Measurements from ENCODE around the gene CD226.
"Not testable (repeated sequence)": the region's sequence is repeated elsewhere in the genome, so short reads cannot be mapped to it uniquely, and the experiment has no call there.

Gene CD226

GRCh38 chr18:69870736-69871135 lies 76.9 kb downstream of the CD226 start:
- no peaks in the 10 kb centered on the region for H3K9me2 ChIP-seq (replicated peaks; ENCODE audit: control insufficient read depth, low read length)
- H4K20me1 ChIP-seq (ENCODE audit: control insufficient read depth, insufficient read depth, low read depth, low read length) = no peaks in the 10 kb centered on the region
- H3K27ac ChIP-seq (ENCODE audit: low read depth, low read length) = no peak overlapping the region
- no peak overlapping the region for H3K4me3 ChIP-seq (ENCODE audit: low read length)
- H3K27me3 ChIP-seq (ENCODE audit: control insufficient read depth, low read length) = no peaks in the 10 kb centered on the region
- H3F3A ChIP-seq (ENCODE audit: control insufficient read depth, insufficient read depth) = no peaks in the 10 kb centered on the region
- no peaks in the 10 kb centered on the region for H3K79me2 ChIP-seq (ENCODE audit: control insufficient read depth, low read length)
- no peaks in the 10 kb centered on the region for H3K9me3 ChIP-seq (ENCODE audit: control insufficient read depth, insufficient read depth, low read length)
- no peak overlapping the region for H3K4me2 ChIP-seq (ENCODE audit: low read length)
- no peaks in the 10 kb centered on the region for H3K36me3 ChIP-seq (ENCODE audit: control insufficient read depth, low read length)
- no peaks in the 10 kb centered on the region for H3K4me1 ChIP-seq (ENCODE audit: control insufficient read depth, low read length)
- no peak for TF ChIP-seq CTCF (IDR thresholded peaks at IDR 0.05; ENCODE audit: low read depth, low read length, poor library complexity, severe bottlenecking)
- no peak for TF ChIP-seq EZH2phosphoT487 (IDR thresholded peaks at IDR 0.05; ENCODE audit: borderline replicate concordance, low read length)

GRCh38 chr18:69866212-69866611 lies 81.5 kb downstream of the CD226 start:
- no peaks in the 10 kb centered on the region for H3F3A ChIP-seq (ENCODE audit: control insufficient read depth, insufficient read depth)

GRCh38 chr18:69865776-69866175 lies 81.9 kb downstream of the CD226 start:
- no peaks in the 10 kb centered on the region for H3K9me3 ChIP-seq (ENCODE audit: control insufficient read depth, insufficient read depth, low read length)
- H3K36me3 ChIP-seq (ENCODE audit: control insufficient read depth, low read length) = no peaks in the 10 kb centered on the region
- no peaks in the 10 kb centered on the region for H4K20me1 ChIP-seq (ENCODE audit: control insufficient read depth, insufficient read depth, low read depth, low read length)
- no peak overlapping the region for H3K27ac ChIP-seq (ENCODE audit: low read depth, low read length)
- no peak for TF ChIP-seq CTCF (IDR thresholded peaks at IDR 0.05; ENCODE audit: low read depth, low read length, poor library complexity, severe bottlenecking)
- TF ChIP-seq EZH2phosphoT487 (IDR thresholded peaks at IDR 0.05; ENCODE audit: borderline replicate concordance, low read length) = no peak
- no peaks in the 10 kb centered on the region for H3K9me2 ChIP-seq (replicated peaks; ENCODE audit: control insufficient read depth, low read length)
- no peaks in the 10 kb centered on the region for H3K27me3 ChIP-seq (ENCODE audit: control insufficient read depth, low read length)
- H3K4me1 ChIP-seq (ENCODE audit: control insufficient read depth, low read length) = no peaks in the 10 kb centered on the region
- no peaks in the 10 kb centered on the region for H3K79me2 ChIP-seq (ENCODE audit: control insufficient read depth, low read length)
- no peaks in the 10 kb centered on the region for H3F3A ChIP-seq (ENCODE audit: control insufficient read depth, insufficient read depth)
- H3K4me3 ChIP-seq (ENCODE audit: low read length) = no peak overlapping the region
- H3K4me2 ChIP-seq (ENCODE audit: low read length) = no peak overlapping the region

More at GRCh38 chr18:69866212-69866611, 81.5 kb downstream of the CD226 start:
- Histone ChIP-seq H3K27me3 (ENCODE audit: control insufficient read depth, low read length) (no peaks in the 10 kb centered on the region), H3K4me3 (ENCODE audit: low read length) (no peak overlapping the region), H4K20me1 (ENCODE audit: control insufficient read depth, insufficient read depth, low read depth, low read length) (no peaks in the 10 kb centered on the region), H3K4me1 (ENCODE audit: control insufficient read depth, low read length) (no peaks in the 10 kb centered on the region), H3K36me3 (ENCODE audit: control insufficient read depth, low read length) (no peaks in the 10 kb centered on the region), H3K9me3 (ENCODE audit: control insufficient read depth, insufficient read depth, low read length) (no peaks in the 10 kb centered on the region), H3K9me2 (replicated peaks; ENCODE audit: control insufficient read depth, low read length) (no peaks in the 10 kb centered on the region), H3K27ac (ENCODE audit: low read depth, low read length) (no peak overlapping the region), H3K79me2 (ENCODE audit: control insufficient read depth, low read length) (no peaks in the 10 kb centered on the region), H3K4me2 (ENCODE audit: low read length) (no peak overlapping the region)
- TF ChIP-seq EZH2phosphoT487 (IDR thresholded peaks at IDR 0.05; ENCODE audit: borderline replicate concordance, low read length) (no peak), CTCF (IDR thresholded peaks at IDR 0.05; ENCODE audit: low read depth, low read length, poor library complexity, severe bottlenecking) (no peak)

- not testable (repeated sequence) for H3K4me1 ChIP-seq (ENCODE audit: control insufficient read depth, low read length); H3K9me3 ChIP-seq (ENCODE audit: control insufficient read depth, insufficient read depth, low read length); H3K4me2 ChIP-seq (ENCODE audit: low read length); H3K4me3 ChIP-seq (ENCODE audit: low read length); H3K27ac ChIP-seq (ENCODE audit: low read depth, low read length); H3K27me3 ChIP-seq (ENCODE audit: control insufficient read depth, low read length); H3K36me3 ChIP-seq (ENCODE audit: control insufficient read depth, low read length); H3F3A ChIP-seq (ENCODE audit: control insufficient read depth, insufficient read depth); H3K79me2 ChIP-seq (ENCODE audit: control insufficient read depth, low read length); H3K9me2 ChIP-seq (replicated peaks; ENCODE audit: control insufficient read depth, low read length); H4K20me1 ChIP-seq (ENCODE audit: control insufficient read depth, insufficient read depth, low read depth, low read length)
These were observed 82.9 kb downstream of the CD226 start for GRCh38 chr18:69864802-69865201.
